Amniotic stem cell (primary cell): ENCODE results near the gene SYNPR.

Source experiments
- DNase-seq: peaks from one replicate; lab custom pipeline; 2025; lab: John Stamatoyannopoulos, UW

SYNPR gene

DNA sequence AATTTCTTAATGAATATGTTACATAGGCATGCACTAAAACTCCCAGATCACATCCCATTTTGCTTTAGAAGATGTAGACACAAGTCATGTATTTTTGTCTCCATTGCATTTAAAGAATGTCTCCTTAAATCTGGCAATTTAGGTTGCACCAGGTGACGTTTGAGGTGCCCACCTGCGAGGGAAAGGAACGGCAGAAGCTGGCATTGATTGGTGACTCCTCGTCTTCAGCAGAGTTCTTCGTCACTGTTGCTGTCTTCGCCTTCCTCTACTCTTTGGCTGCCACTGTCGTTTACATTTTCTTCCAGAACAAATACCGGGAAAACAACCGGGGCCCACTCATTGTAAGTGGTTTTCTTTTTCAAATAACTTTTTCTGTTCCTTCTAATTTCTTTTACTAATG lies 278.3 kb downstream of the SYNPR start:
- DNase-seq = no peak

DNA sequence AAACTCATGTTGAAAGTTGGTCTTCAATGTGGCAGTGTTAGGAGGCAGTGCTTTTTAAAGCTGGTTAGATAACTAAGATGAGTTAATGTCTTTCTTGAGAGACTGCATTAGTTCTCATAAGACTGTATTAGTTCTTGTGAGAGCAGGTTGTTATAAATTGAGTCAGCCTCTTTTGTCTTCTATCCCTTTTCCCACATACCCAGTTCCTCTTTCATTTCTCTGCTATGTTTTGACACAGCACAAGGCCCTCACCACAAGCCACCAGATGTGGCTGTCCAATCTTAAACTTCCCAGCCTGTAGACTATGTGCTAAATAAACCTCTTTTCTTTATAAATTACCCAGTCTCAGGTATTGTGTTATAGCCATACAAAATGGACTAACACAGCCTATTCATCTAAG lies 279.8 kb downstream of the SYNPR start:
- DNase-seq = no peak

DNA sequence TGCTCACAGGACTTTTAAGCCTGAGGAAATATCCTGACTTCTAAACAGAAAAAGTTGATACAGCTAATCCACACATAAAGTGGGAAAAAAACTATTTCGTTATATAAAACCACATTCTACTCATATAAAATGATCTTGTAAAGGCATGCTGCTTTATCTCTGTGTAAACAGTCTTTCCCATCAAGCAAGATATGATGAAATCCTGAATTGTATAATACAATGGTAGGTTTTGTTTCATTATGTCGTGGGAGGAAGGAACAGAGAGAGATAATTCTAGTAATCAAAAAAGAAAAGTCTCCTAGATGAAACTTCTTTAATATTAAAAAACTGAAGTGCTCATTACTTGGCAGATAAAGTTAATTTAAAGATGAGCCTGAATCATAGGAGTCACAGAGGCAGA lies 281.8 kb downstream of the SYNPR start:
- no peak for DNase-seq

DNA sequence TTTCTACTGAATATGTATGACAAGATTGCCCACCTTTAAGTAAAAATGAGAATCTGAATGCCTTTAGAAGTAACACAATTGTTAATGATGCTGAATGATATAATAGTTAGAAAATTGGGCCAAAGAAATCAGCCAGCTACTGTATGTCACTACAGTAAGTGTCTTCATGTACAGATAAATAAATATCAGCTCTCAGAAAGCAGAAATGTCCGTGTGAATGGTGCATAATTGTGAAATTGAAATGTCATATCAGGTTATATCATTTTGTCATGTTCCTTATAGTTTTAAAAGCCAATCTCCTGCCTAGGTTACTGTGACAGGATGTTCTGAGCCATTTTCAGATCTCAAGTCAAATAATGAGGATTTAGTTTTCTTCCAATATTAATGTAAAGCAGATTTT lies 283.8 kb downstream of the SYNPR start:
- no peak for DNase-seq

DNA sequence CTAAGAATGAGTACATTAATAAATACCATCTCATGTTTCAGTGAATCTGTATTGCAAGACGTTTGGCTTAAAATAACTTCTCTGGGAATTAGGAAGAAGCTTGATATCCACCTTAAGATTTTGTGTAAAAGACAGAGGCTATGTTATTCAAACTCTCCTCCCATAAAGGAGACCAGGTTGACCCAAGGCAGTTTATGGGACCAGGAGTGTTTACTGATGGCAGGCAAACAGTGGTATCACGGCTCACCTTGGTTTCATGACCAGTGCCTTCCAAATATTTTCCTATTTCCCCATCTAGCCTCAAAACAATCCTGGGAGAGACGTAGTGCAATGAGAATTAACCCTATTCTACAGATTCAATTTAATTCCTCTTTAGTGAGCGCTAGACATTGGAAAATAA lies 284.2 kb downstream of the SYNPR start:
- DNase-seq = no peak

DNA sequence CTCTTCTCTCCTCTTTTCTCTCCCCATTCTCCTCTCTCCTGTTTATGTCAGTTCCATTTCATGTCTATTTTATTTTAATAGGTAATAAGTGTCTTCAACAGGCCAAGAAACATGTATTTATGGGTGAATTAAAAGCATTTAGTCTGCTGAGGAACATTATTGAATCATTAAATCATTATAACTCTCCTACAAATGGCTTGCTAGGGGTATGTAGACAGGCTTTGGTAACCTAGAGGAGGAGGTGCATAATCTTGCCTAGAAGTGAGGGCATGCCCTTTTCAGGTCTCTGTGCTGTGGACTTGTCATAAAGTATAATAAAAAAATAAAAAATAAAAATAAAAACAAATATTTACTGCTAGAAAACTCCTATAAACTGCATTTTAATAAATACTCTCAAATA lies 285.5 kb downstream of the SYNPR start:
- no peak for DNase-seq

DNA sequence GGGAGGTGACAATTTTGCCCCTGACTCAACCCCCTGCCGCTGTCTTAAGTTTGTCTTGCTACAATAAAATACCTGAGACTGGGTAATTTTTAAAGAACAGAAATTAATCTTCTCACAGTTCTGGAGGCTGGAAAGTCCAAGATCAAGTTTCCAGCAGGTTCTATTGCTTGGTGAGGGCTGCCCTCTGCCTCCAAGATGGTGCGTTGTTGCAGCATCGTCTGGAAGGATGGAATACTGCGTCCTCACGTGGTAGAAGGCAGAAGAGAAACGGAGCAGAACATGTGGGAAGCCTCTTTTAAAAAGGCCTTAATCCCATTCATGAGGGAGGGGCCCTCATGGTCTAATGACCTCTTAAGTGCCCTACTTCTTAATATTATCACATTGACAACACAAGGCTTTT lies 287.1 kb downstream of the SYNPR start:
- no peak for DNase-seq

DNA sequence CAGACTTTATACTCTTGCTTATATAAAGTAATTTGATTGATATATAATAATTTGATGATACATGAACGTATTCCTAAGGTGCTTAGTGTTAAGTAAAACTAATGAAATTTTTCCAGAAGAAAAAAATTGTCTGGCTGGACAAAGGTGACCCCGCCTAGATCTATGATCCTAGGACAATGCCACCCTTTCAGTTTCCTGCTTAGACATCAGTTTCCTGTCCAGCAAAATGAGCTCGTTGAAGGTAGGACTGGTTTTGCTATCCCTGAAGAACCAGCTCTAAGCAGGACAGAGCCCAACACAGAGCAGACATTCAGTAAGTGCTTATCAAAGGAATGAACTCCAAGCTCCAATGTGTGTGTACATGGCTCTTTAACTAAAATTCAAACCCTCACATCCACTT lies 293.6 kb downstream of the SYNPR start:
- DNase-seq = no peak

DNA sequence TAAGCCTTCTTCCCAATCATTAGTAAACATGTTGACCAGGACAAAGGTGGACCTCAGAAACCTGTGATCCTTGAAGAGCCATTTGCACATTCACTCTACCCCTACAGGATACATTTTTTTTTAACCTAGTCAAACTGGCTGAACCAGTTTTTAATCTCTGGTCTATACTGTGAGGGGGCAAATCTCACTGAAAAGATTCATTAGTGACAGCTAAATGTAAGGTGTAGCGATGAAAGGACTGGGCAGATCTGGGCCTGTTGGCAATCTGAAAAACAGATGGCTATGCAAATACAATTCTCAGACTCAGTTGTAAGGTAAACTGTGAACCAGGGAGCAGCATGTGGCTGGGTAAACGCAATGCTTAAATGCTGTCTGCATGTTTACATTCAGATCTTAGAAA lies 298.7 kb downstream of the SYNPR start:
- DNase-seq = no peak

DNA sequence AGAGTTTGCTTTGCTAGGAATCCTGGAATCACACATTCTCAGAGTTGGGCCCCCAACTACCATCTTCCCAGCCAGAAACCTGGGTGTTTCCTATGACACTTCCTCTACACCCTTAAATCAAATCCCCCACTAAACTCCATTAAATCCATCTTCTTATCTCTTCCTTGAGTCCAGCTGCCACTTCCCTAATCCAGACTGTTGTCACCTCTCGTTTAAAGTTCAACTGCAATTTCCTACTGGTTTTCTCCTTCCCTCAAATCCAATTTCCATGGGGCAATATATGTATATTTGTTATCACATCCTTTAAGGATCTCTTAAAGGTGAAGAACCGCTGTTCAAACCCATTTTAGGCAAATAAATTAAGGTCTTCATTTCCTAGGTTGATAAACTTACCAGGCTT lies 300.8 kb downstream of the SYNPR start:
- DNase-seq = no peak

DNA sequence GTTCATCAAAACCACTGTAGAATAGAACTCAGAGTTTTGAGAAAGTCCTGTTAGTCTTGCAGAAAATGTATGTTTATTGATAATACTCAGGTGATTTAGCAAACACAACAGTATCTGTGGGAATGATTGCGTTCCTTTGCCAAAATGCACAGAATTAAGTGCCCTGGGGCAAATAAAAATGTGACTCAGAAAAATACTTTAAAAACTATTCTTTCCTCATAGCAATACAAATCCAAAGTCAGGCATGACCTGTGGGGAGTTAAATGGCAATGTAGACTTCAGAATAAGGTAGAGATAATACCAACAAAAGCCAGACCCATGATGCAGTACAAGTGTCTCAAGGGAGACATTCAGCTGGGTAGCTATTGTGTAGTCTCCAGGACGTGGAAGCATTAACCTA lies 302.0 kb downstream of the SYNPR start:
- no peak for DNase-seq

DNA sequence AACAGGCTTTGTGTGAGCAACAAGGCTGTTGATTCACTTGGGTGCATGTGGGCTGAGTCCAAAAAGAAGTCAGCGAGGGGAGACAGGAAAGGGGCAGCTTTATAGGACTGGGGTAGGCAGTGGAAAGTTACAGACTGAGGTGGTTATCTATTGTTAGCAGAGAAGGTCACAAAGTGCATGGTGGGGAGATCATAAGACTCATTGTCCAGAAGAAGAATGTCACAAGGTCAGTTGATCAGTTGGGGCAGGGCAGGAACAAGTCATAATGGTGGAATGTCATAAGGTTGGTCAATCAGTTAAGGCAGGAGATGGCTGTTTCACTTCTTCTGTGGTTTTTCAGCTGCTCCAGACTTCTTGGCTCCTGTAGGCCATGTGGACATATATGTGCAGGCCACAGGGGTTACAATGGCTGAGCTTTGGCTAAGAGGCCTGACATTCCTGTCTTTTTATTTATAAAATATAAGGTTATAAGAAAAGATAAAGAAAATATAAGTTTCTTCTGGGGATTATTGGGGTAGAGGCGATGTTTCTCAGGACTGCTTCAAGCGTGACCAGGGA lies 304.9 kb downstream of the SYNPR start:
- DNase-seq = no peak

DNA sequence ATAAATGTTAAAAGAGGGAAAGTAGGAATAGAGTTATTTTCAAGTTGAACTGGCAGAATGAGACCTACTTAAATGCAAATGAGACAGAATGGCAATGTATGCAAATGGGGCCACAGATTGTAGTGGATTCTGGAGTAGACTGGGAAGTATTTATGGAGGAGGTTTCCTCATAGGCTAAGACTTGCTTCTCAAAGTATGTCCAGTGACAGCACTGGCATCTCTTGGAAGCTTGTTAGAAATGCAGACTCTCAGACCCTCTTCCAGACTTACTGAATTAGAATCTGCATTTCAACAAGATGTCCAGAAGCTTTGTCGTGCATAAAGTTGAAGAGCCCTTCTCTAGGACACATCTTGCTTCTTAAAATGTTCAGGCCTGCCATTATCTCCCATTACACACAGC lies 306.6 kb downstream of the SYNPR start:
- no peak for DNase-seq

DNA sequence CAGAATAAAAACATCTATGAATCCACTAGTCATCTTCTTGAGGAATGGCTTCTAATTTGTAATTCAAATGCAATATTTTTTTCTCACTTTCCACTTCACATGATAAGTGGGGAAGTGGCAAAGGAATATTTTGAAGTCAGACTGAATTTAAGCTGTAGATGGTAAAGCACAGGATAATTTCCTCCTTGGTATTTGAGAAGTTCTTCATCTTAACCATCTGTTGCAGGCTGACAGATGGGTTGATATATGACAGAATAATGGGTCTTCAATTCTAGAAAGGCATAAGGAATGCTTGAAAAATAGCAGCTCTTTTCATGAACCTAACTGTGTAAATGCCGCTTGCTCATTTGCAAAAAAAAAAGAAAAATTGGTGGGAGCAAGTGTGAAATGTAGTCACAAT lies 307.8 kb downstream of the SYNPR start:
- DNase-seq = no peak

DNA sequence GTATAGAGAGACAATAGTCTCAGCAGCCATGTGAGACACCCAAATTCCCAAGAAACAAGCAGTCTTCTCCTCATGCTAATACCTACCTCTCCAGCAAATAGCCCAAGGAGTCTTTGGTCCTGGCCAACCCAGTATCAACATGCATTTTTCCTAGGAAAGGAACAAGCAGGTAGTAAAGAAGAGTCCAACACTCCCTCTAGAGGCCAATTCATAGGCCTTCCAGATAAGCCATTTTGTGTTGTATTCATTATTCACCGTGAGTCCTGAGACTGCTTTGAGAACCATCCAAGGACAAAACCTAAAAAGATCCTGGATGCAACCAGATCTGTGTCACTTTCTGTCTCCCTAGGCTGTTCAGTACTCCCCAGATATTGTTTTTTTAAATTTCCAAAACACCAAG lies 310.8 kb downstream of the SYNPR start:
- DNase-seq = no peak

DNA sequence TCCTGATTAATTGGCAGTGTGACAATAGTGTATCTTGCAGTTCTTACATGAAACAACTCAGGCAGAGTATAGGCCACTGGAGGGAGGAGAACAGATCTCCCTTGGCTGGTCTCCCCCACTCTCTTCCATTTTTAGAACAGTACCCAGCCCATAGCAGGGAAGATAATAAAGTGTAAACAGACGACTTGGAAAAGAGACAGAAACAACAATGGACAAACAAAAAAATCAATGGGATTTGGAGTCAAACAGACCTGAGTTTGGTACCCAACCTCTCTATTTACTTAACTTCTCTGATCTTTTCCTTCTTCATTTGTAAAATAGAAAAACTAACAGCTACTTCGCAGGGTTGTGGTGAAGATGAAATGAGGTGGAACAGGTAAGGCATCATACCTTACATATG lies 315.7 kb downstream of the SYNPR start:
- no peak for DNase-seq

DNA sequence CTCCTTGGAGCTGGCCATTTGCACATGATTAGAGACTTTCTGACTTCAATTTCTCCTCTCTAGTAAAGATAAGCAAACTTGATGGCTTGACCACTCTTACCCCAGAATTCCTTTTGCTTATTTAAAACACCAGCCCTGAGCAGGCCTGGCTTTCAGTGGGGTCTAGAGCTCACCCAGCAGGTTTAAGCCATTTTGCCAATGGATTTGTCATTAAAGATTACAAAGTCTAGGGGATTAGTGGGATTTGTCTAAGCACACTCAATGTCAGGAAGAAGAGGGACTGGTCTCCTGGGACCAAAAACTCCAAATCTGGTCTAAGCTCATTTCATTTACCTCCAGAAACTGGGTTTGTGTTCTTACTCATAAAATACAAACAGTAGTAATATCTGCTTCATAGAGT lies 317.1 kb downstream of the SYNPR start:
- DNase-seq = no peak

DNA sequence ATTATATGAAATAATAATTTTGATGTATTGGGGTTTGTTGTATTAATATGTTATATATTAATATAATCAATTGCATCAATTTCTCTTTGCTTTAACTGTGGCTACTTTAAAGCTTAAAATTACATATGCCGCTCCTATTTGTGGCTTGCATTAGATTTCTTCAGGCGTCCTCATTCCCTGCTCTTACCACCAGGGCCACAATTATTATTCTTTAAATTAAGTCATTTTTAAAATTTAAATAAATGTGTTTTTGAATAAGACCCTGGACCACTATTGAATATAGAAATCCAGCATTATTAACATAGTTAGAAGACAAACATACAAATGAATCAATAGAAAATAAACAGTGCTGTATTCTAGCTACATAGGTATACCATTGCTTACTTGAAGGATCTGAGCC lies 318.9 kb downstream of the SYNPR start:
- DNase-seq = no peak

DNA sequence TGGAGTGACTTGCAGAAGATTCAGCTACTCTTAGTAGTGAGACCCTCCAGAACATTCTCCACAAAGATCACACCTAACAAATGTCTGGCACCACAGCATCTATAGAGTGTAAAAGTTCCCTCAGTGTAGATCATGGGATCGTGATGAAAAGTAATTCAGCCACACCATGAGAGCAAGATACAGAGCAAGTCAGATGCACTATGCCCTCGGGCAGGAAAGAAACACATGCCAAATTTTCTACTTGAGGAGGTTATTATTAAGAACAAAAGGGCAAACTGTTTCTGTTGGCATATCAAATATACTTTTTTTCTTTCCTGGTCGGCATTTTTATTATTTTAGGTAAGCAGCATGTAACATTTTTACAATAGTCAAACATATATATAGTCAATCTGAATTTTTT lies 329.6 kb downstream of the SYNPR start:
- no peak for DNase-seq

DNA sequence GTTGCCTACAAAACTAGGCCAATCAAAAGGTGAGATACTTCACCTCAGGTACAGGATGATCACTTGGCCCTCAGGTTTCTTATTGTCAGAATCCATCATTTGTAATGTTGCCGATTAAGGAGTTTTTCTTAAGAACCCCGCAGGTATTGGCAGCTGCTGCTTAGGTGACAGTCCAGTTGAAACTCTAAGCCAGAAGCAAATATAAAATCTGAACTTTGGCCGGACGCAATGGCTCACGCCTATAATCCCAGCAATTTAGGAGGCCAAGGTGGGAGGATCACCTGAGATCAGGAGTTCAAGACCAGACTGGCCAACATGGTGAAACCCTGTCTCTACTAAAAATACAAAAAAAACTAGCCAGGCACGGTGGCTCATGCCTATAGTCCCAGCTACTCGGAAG lies 331.3 kb downstream of the SYNPR start:
- no peak for DNase-seq

DNA sequence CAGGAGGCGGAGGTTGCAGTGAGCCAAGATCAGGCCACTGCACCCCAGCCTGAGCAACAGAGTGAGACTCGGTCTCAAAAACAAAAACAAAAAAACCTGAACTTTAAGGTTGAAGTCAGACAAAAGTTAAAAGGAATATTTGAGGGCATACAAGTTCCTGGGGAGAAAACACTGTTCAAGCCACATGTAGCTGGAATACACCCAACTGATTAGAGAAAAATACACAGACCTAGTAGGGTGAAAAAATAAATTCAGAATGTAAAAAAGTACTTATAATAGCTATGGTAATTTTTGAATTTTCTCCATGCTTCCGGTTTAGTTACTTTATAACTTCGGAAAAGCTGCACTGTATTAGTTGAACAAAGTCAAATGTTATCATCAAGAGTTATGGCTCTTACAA lies 331.7 kb downstream of the SYNPR start:
- DNase-seq = no peak

DNA sequence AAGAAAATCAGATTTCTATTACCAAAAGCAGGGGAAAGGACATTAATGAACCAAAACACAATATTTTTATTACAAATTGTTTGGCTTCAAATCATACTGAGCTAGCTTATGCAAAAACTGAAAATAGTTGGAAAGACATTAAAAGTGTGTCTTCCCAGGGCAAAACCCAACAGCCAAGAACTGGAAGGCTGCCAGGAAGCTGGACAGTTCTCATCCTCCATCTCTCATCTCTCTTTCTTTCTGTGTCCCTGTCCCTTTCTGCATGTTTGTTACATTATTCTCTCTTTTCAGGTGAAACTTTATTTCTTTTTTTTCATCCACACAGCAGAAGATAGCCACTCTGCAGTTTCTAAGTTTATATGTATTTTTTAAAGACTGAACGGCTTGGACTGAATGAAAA lies 333.3 kb downstream of the SYNPR start:
- no peak for DNase-seq

DNA sequence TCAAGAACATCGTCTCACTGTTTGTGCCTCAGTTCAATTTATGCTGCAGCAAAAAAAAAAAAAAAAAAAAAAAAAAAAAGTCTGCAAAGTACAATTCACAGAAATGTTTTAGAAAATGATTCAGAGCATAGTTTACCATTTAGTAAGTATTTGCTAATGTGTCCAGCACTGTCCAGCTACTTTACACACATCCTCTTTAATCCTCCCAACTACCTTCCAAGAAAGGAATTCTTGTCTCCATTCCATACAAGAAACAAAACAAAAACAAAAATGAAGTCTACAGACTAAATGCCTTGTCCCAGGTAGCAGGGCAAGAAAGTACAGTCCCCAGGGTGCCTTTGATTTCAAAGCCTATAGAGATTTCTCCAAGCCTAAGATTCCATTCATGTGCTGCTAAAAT lies 335.5 kb downstream of the SYNPR start:
- peak; percentile 1 for DNase-seq

DNA sequence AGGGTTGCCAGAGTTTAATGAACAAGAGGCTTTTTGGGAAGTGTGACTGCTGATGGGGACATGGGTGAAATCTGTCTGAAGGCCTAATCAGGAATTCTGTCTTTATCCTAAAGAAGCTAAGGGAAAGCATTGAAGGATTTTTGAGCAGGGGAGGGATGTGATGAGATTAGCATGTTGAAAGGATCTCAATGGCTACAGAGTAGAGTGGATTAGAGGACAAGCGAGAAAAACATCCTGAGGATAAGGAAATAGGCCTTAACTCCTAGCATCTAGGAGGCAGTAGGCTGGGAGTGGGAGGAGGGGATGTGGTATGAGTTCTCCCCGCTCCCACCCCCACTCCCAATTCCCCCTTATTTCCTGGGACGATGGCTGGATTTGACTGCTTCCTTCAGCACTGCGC lies 339.3 kb downstream of the SYNPR start:
- no peak for DNase-seq

DNA sequence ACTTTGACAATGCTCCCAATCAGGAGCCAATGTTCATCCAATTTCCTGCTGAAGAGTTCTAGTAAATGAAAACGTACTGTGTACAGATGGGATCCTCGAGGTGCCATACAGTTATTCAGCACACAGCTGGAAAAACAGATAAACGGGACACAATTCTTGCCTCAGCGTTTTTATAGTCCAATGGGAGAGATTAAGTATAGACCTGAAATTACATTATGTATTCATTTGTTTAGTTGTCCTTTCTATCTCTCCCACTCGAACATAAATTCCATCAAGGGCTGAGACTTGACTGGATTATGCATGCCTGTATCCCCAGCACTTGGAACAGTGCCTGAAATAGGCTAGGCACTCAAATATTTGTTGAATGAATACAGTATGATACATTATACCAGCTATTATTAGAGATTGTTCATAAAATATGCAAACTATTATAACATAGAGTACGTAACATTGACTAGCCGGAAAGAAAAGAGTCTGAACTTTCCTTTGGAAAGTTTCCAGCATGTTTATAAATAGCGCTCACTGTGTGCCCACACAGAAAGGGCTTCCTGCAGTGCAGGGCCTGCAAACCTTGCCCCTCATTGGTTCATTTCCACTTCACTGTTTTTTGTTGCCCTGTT lies 346.9 kb downstream of the SYNPR start:
- peak; percentile 79 for DNase-seq
